ENCODE data around the gene CD2BP2. TPM values are rescaled to one million over a fixed set of nuclear protein-coding genes. Genes with fewer than 3 reads are reported as not detected.

The CD2BP2 gene
- polyA plus RNA-seq, 6 donors from 2014 or later: 24.2 to 36.1 (median 29.7) TPM

GRCh38 chr16:30383521-30383920, 28.4 kb upstream of the CD2BP2 start:
- Mint-ChIP-seq H3K4me1 (peaks cover 31 to 46% (median 41%) of the 10 kb centered on the region in 3 donors), H3K4me3 (peak overlapping the region; percentile 29 to 93 (median 72)), H3K27me3 (no peaks in the 10 kb centered on the region)

GRCh38 chr16:30382111-30382881, 27.2 kb upstream of the CD2BP2 start, which contains the start of gene SEPTIN1:
Gene SEPTIN1 (minus strand): TSS chr16:30382561. CDS start chr16:30382542, 19 bp downstream.
- Mint-ChIP-seq H3K27me3 (no peaks in the 10 kb centered on the region), H3K4me3 (peak within 1 kb of the TSS; percentile 83 to 94 (median 92)), H3K36me3 (no peaks in the 10 kb centered on the region), H3K27ac (peak within 1 kb of the TSS; percentile 86 to 100 (median 95)), H3K9me3 (no peaks in the 10 kb centered on the region), H3K4me1 (peaks cover 42 to 56% (median 54%) of the 10 kb centered on the region in 3 donors)
- DNase-seq (peak; percentile 72), ATAC-seq (ENCODE audit: low read depth in 2 of 2) (peak; percentile 29)

More at GRCh38 chr16:30383521-30383920, 28.4 kb upstream of the CD2BP2 start:
- Mint-ChIP-seq H3K27ac (peak overlapping the region in 3 of 6 donors; percentile 67 to 100 (median 89)), H3K9me3 (no peaks in the 10 kb centered on the region), H3K36me3 (no peaks in the 10 kb centered on the region)
- DNase-seq (no peak), ATAC-seq (ENCODE audit: low read depth in 2 of 2) (no peak)

- H3K27ac Mint-ChIP-seq: peak overlapping the region; percentile 58 to 100 (median 85)
- no peaks in the 10 kb centered on the region for H3K36me3 Mint-ChIP-seq
- ATAC-seq (ENCODE audit: low read depth in 2 of 2) (no peak), DNase-seq (no peak)
- peak overlapping the region; percentile 83 to 94 (median 92) for H3K4me3 Mint-ChIP-seq
- no peaks in the 10 kb centered on the region for H3K27me3 Mint-ChIP-seq
- H3K9me3 Mint-ChIP-seq: no peaks in the 10 kb centered on the region
- peaks cover 45 to 63% (median 58%) of the 10 kb centered on the region in 3 donors for H3K4me1 Mint-ChIP-seq
These were observed 26.4 kb upstream of the CD2BP2 start for GRCh38 chr16:30381291-30382041.

- H3K4me3 Mint-ChIP-seq: peak overlapping the region in 7 of 8 donors; percentile 42 to 94 (median 84)
- H3K27me3 Mint-ChIP-seq: no peaks in the 10 kb centered on the region
- no peaks in the 10 kb centered on the region for H3K36me3 Mint-ChIP-seq
- ATAC-seq (ENCODE audit: low read depth in 2 of 2): no peak
- H3K4me1 Mint-ChIP-seq: peaks cover 45 to 63% (median 58%) of the 10 kb centered on the region in 3 donors
- peak overlapping the region in 4 of 6 donors; percentile 5 to 100 (median 92) for H3K27ac Mint-ChIP-seq
- H3K9me3 Mint-ChIP-seq: no peaks in the 10 kb centered on the region
- no peak for DNase-seq
These were observed 25.7 kb upstream of the CD2BP2 start for GRCh38 chr16:30380803-30381208.

GRCh38 chr16:30380072-30380802, 25.1 kb upstream of the CD2BP2 start:
- Mint-ChIP-seq H3K4me3 (peak overlapping the region; percentile 69 to 99 (median 96)), H3K9me3 (no peaks in the 10 kb centered on the region), H3K36me3 (no peaks in the 10 kb centered on the region), H3K27me3 (no peaks in the 10 kb centered on the region), H3K27ac (peak overlapping the region; percentile 21 to 100 (median 100)), H3K4me1 (peaks cover 45 to 65% (median 58%) of the 10 kb centered on the region in 3 donors)
- DNase-seq (no peak), ATAC-seq (ENCODE audit: low read depth in 2 of 2) (no peak)

GRCh38 chr16:30379158-30379783, 24.2 kb upstream of the CD2BP2 start:
- H3K27ac Mint-ChIP-seq: peak overlapping the region; percentile 97 to 100 (median 100)
- H3K27me3 Mint-ChIP-seq: no peaks in the 10 kb centered on the region
- H3K4me1 Mint-ChIP-seq: peaks cover 45 to 64% (median 58%) of the 10 kb centered on the region in 3 donors
- no peak for ATAC-seq (ENCODE audit: low read depth in 2 of 2)
- H3K4me3 Mint-ChIP-seq: peak overlapping the region; percentile 93 to 99 (median 97)
- H3K36me3 Mint-ChIP-seq: no peaks in the 10 kb centered on the region
- no peaks in the 10 kb centered on the region for H3K9me3 Mint-ChIP-seq
- no peak for DNase-seq

- no peaks in the 10 kb centered on the region for H3K27me3 Mint-ChIP-seq
- peak; percentile 78 to 80 for ATAC-seq (ENCODE audit: low read depth in 2 of 2)
- peak; percentile 99 for DNase-seq
- peak overlapping the region; percentile 93 to 99 (median 97) for H3K4me3 Mint-ChIP-seq
- H3K4me1 Mint-ChIP-seq: peaks cover 41 to 62% (median 53%) of the 10 kb centered on the region in 3 donors
- H3K27ac Mint-ChIP-seq: peak overlapping the region; percentile 100
- H3K36me3 Mint-ChIP-seq: no peaks in the 10 kb centered on the region
- no peaks in the 10 kb centered on the region for H3K9me3 Mint-ChIP-seq
These were observed 23.4 kb upstream of the CD2BP2 start for GRCh38 chr16:30378236-30379157.

- no peaks in the 10 kb centered on the region for H3K9me3 Mint-ChIP-seq
- peaks cover 39 to 58% (median 53%) of the 10 kb centered on the region in 3 donors for H3K4me1 Mint-ChIP-seq
These were observed 22.7 kb upstream of the CD2BP2 start for GRCh38 chr16:30377812-30378235.

GRCh38 chr16:30377050-30377811, 22.1 kb upstream of the CD2BP2 start:
- peak in 1 of 2 donors; percentile 0 for ATAC-seq (ENCODE audit: low read depth in 2 of 2)
- Mint-ChIP-seq H3K27ac (peak overlapping the region; percentile 100), H3K4me3 (peak overlapping the region; percentile 93 to 99 (median 97)), H3K4me1 (peaks cover 33 to 56% (median 52%) of the 10 kb centered on the region in 3 donors), H3K36me3 (no peaks in the 10 kb centered on the region), H3K9me3 (no peaks in the 10 kb centered on the region), H3K27me3 (no peaks in the 10 kb centered on the region)
- no peak for DNase-seq

More at GRCh38 chr16:30377812-30378235, 22.7 kb upstream of the CD2BP2 start:
- DNase-seq (peak; percentile 89), ATAC-seq (ENCODE audit: low read depth in 2 of 2) (peak; percentile 55)
- no peaks in the 10 kb centered on the region for H3K27me3 Mint-ChIP-seq
- H3K27ac Mint-ChIP-seq: peak overlapping the region; percentile 100
- H3K36me3 Mint-ChIP-seq: no peaks in the 10 kb centered on the region
- H3K4me3 Mint-ChIP-seq: peak overlapping the region; percentile 93 to 99 (median 97)

- no peak for ATAC-seq (ENCODE audit: low read depth in 2 of 2)
- Mint-ChIP-seq H3K4me1 (peaks cover 33 to 58% (median 52%) of the 10 kb centered on the region in 3 donors), H3K36me3 (no peaks in the 10 kb centered on the region), H3K4me3 (peak overlapping the region in 3 of 8 donors; percentile 15 to 76 (median 23)), H3K9me3 (no peaks in the 10 kb centered on the region), H3K27me3 (no peaks in the 10 kb centered on the region), H3K27ac (peak overlapping the region; percentile 34 to 100 (median 85))
- no peak for DNase-seq
These were observed 21.4 kb upstream of the CD2BP2 start for GRCh38 chr16:30376461-30376902.

- peaks cover 35 to 59% (median 54%) of the 10 kb centered on the region in 3 donors for H3K4me1 Mint-ChIP-seq
- ATAC-seq (ENCODE audit: low read depth in 2 of 2) (no peak), DNase-seq (no peak)
- H3K27ac Mint-ChIP-seq: peak overlapping the region in 4 of 6 donors; percentile 56 to 100 (median 88)
- H3K36me3 Mint-ChIP-seq: no peaks in the 10 kb centered on the region
- H3K4me3 Mint-ChIP-seq: peak overlapping the region in 4 of 8 donors; percentile 8 to 33 (median 19)
- H3K9me3 Mint-ChIP-seq: no peaks in the 10 kb centered on the region
- H3K27me3 Mint-ChIP-seq: no peaks in the 10 kb centered on the region
These were observed 20.8 kb upstream of the CD2BP2 start for GRCh38 chr16:30375864-30376263.
